Measurements from ENCODE around the gene CHSY1. TPM values are rescaled to one million over a fixed set of nuclear protein-coding genes. Genes with fewer than 3 reads are reported as not detected.

CHSY1 gene
- total and polyA plus RNA-seq, 9 donors = 23.0 to 69.9 (median 33.0) TPM

GRCh38 chr15:101149864-101150722 is 101.8 kb downstream of the CHSY1 start:
- H3K27ac ChIP-seq = no peak overlapping the region
- no peaks in the 10 kb centered on the region for H3K36me3 ChIP-seq
- no peaks in the 10 kb centered on the region for H3K9me3 ChIP-seq
- WGBS, 3 donors = 93 to 95% (median 95%) methylated on average over 27 of the region's 27 CpGs
- no peaks in the 10 kb centered on the region for H3K27me3 ChIP-seq
- DNase-seq = peak in 1 of 5 donors; percentile 26
- intact Hi-C loops (cut with DNase I) = no loop called here
- H3K4me3 ChIP-seq = no peak overlapping the region
- H3K4me1 ChIP-seq (ENCODE audit: insufficient read depth) = no peaks in the 10 kb centered on the region
- TF ChIP-seq CTCF (IDR thresholded peaks at IDR 0.05) (no peak), POLR2A (IDR thresholded peaks at IDR 0.05) (no peak), EP300 (IDR thresholded peaks at IDR 0.05) (no peak)

- TF ChIP-seq CTCF (IDR thresholded peaks at IDR 0.05) (no peak), EP300 (IDR thresholded peaks at IDR 0.05) (no peak), POLR2A (IDR thresholded peaks at IDR 0.05) (no peak)
- 70 to 77% (median 75%) methylated on average over 13 of the region's 13 CpGs for WGBS, 3 donors
- DNase-seq = peak in 1 of 5 donors; percentile 14
Observed at GRCh38 chr15:101148881-101149664, 102.8 kb downstream of the CHSY1 start.

GRCh38 chr15:101148166-101148880 is 103.5 kb downstream of the CHSY1 start:
- TF ChIP-seq CTCF (IDR thresholded peaks at IDR 0.05) (no peak), POLR2A (IDR thresholded peaks at IDR 0.05) (no peak), EP300 (IDR thresholded peaks at IDR 0.05) (no peak)
- Histone ChIP-seq H3K36me3 (no peaks in the 10 kb centered on the region), H3K4me1 (ENCODE audit: insufficient read depth) (no peaks in the 10 kb centered on the region), H3K27me3 (no peaks in the 10 kb centered on the region), H3K27ac (no peak overlapping the region), H3K9me3 (no peaks in the 10 kb centered on the region), H3K4me3 (no peak overlapping the region)
- intact Hi-C loops (cut with DNase I) = no loop called here
- no peak for DNase-seq
- WGBS, 3 donors = 69 to 82% (median 82%) methylated on average over 17 of the region's 17 CpGs

More at GRCh38 chr15:101148881-101149664, 102.8 kb downstream of the CHSY1 start:
- Histone ChIP-seq H3K27me3 (no peaks in the 10 kb centered on the region), H3K4me1 (ENCODE audit: insufficient read depth) (no peaks in the 10 kb centered on the region), H3K4me3 (no peak overlapping the region), H3K9me3 (no peaks in the 10 kb centered on the region), H3K36me3 (no peaks in the 10 kb centered on the region), H3K27ac (no peak overlapping the region)
- intact Hi-C loops (cut with DNase I) = no loop called here

GRCh38 chr15:101147181-101147580 is 104.7 kb downstream of the CHSY1 start:
- TF ChIP-seq EP300 (IDR thresholded peaks at IDR 0.05) (no peak), CTCF (IDR thresholded peaks at IDR 0.05) (no peak)
- no peak overlapping the region for H3K27ac ChIP-seq
- no peak for DNase-seq
- H3K4me1 ChIP-seq (ENCODE audit: insufficient read depth) = no peaks in the 10 kb centered on the region
- no peaks in the 10 kb centered on the region for H3K36me3 ChIP-seq
- H3K4me3 ChIP-seq = no peak overlapping the region
- WGBS, 3 donors = 77 to 78% (median 77%) methylated on average over 5 of the region's 5 CpGs
- H3K9me3 ChIP-seq = no peaks in the 10 kb centered on the region
- intact Hi-C loops (cut with DNase I) = no loop called here
- H3K27me3 ChIP-seq = no peaks in the 10 kb centered on the region
